H9 (cell line): ENCODE measurements around the gene P4HTM. TPM values are rescaled to one million over a fixed set of nuclear protein-coding genes. Genes with fewer than 3 reads are reported as not detected.
A peak's percentile ranks its signal among the peaks of the same experiment; 100 is the strongest.

ENCODE experiments used
- DNase-seq: peaks from one replicate; pipeline ENCODE4 v3.0.0-alpha.2; 2017
- H2AFZ ChIP-seq: one replicate; pipeline ENCODE4 v1.6.1; 2013; ENCODE audit warnings: mild to moderate bottlenecking, low read length, control low read depth, moderate library complexity
- H2AK5ac ChIP-seq: 2 replicates; pipeline ENCODE4 v1.6.1; 2013; ENCODE audit warnings: low read length, control low read depth, mixed read lengths; ENCODE audit not compliant: insufficient read length
- H2BK120ac ChIP-seq: one replicate; pipeline ENCODE4 v1.6.1; 2013; ENCODE audit warnings: low read depth, mild to moderate bottlenecking, low read length, control low read depth, inconsistent platforms; ENCODE audit not compliant: poor library complexity, severe bottlenecking
- H2BK12ac ChIP-seq: 2 replicates; pipeline ENCODE4 v1.6.1; 2013; ENCODE audit warnings: low read length, control low read depth, mixed read lengths, low read depth; ENCODE audit not compliant: insufficient read length
- H2BK15ac ChIP-seq: 2 replicates; pipeline ENCODE4 v1.6.1; 2013; ENCODE audit warnings: low read depth, low read length, control low read depth
- H2BK20ac ChIP-seq: one replicate; pipeline ENCODE4 v1.6.1; 2013; ENCODE audit warnings: low read depth, mild to moderate bottlenecking, low read length, control low read depth, inconsistent platforms; ENCODE audit not compliant: poor library complexity, severe bottlenecking
- H2BK5ac ChIP-seq: 2 replicates; pipeline ENCODE4 v1.6.1; 2013; ENCODE audit warnings: low read length, control low read depth, mixed read lengths; ENCODE audit not compliant: insufficient read length
- H3K14ac ChIP-seq: 2 replicates; pipeline ENCODE4 v1.6.1; 2013; ENCODE audit warnings: low read length, control low read depth; ENCODE audit not compliant: insufficient read depth
- H3K18ac ChIP-seq: 2 replicates; pipeline ENCODE4 v1.6.1; 2013; ENCODE audit warnings: low read depth, mild to moderate bottlenecking, mixed read lengths, low read length, control low read depth; ENCODE audit not compliant: insufficient read length
- H3K23ac ChIP-seq: 2 replicates; pipeline ENCODE4 v1.6.1; 2013; ENCODE audit warnings: low read length, control low read depth, mixed read lengths, low read depth; ENCODE audit not compliant: insufficient read length
- H3K23me2 ChIP-seq: 2 replicates; pipeline ENCODE4 v1.6.1; 2013; ENCODE audit warnings: low read depth, mild to moderate bottlenecking, mixed read lengths, low read length, control low read depth; ENCODE audit not compliant: insufficient read length, poor library complexity, severe bottlenecking
- H3K27ac ChIP-seq: 2 replicates; pipeline ENCODE4 v1.5.1; 2013; ENCODE audit warnings: low read length, control low read depth, mixed read lengths, low read depth; ENCODE audit not compliant: insufficient read length
- H3K27me3 ChIP-seq: 2 replicates; pipeline ENCODE4 v1.6.1; 2013; ENCODE audit warnings: low read length, control low read depth, inconsistent platforms; ENCODE audit not compliant: insufficient read depth
- H3K4ac ChIP-seq: 2 replicates; pipeline ENCODE4 v1.6.1; 2013; ENCODE audit warnings: low read depth, mild to moderate bottlenecking, control low read depth, inconsistent platforms, low read length, moderate library complexity
- H3K4me1 ChIP-seq: 2 replicates; pipeline ENCODE4 v1.6.1; 2013; ENCODE audit warnings: low read length, control low read depth, inconsistent platforms; ENCODE audit not compliant: insufficient read depth
- H3K4me2 ChIP-seq: 2 replicates; pipeline ENCODE4 v1.6.1; 2013; ENCODE audit warnings: low read length, control low read depth, mixed read lengths; ENCODE audit not compliant: insufficient read length, insufficient read depth
- H3K56ac ChIP-seq: 2 replicates; pipeline ENCODE4 v1.6.1; 2013; ENCODE audit warnings: low read depth, mild to moderate bottlenecking, mixed read lengths, low read length, control low read depth; ENCODE audit not compliant: insufficient read length
- H3K79me1 ChIP-seq: 2 replicates; pipeline ENCODE4 v1.6.1; 2013; ENCODE audit warnings: low read depth, mild to moderate bottlenecking, moderate library complexity, low read length, control low read depth, inconsistent platforms; ENCODE audit not compliant: insufficient read depth, poor library complexity, severe bottlenecking
- H3K79me2 ChIP-seq: 2 replicates; pipeline ENCODE4 v1.6.1; 2013; ENCODE audit warnings: low read length, control low read depth, inconsistent platforms; ENCODE audit not compliant: insufficient read depth
- H3K9ac ChIP-seq: 2 replicates; pipeline ENCODE4 v1.6.1; 2013; ENCODE audit warnings: low read length, control low read depth, mixed read lengths; ENCODE audit not compliant: insufficient read length; ENCODE audit errors: extremely low read depth
- H3K9me3 ChIP-seq: one replicate; pipeline ENCODE4 v1.6.1; 2013; ENCODE audit warnings: low read depth, low read length, inconsistent platforms; ENCODE audit not compliant: control insufficient read depth
- H3T11ph ChIP-seq: one replicate; pipeline ENCODE4 v1.6.1; 2013; ENCODE audit warnings: mild to moderate bottlenecking, low read length, control low read depth, inconsistent platforms
- H4K20me1 ChIP-seq: one replicate; pipeline ENCODE4 v1.6.1; 2013; ENCODE audit not compliant: control insufficient read depth, insufficient read length, insufficient read depth
- H4K5ac ChIP-seq: 2 replicates; pipeline ENCODE4 v1.6.1; 2013; ENCODE audit warnings: low read depth, mild to moderate bottlenecking, mixed read lengths, low read length, control low read depth; ENCODE audit not compliant: insufficient read length
- H4K8ac ChIP-seq: replicated peaks from 2 replicates; pipeline ENCODE4 v1.6.1; 2013; ENCODE audit warnings: low read length, control low read depth, mixed read lengths, low read depth; ENCODE audit not compliant: insufficient read length
- H4K91ac ChIP-seq: 2 replicates; pipeline ENCODE4 v1.6.1; 2013; ENCODE audit warnings: low read depth, mild to moderate bottlenecking, moderate library complexity, mixed read lengths, low read length, control low read depth; ENCODE audit not compliant: insufficient read length
- H3K27ac Mint-ChIP-seq, 3 experiments: 2 replicates in 2 of 3; 3 replicates in 1 of 3; pipeline ENCODE4 v1.8.0; 2020 to 2021; ENCODE audit warnings: mixed read lengths in 3 of 3, mild to moderate bottlenecking in 1 of 3, moderate library complexity in 1 of 3
- H3K27me3 Mint-ChIP-seq: 2 replicates; pipeline ENCODE4 v1.8.0; 2021; ENCODE audit warnings: low read depth, mild to moderate bottlenecking, moderate library complexity, mixed read lengths
- H3K36me3 Mint-ChIP-seq, 3 experiments: 2 replicates in 2 of 3; 3 replicates in 1 of 3; pipeline ENCODE4 v1.8.0; 2020 to 2021; ENCODE audit warnings: low read depth in 3 of 3, mixed read lengths in 3 of 3; ENCODE audit not compliant: insufficient read depth in 1 of 3
- H3K4me1 Mint-ChIP-seq, 2 experiments: 2 replicates each; pipeline ENCODE4 v1.8.0; 2020; ENCODE audit warnings: mixed read lengths in 2 of 2
- H3K4me3 Mint-ChIP-seq, 2 experiments: 2 replicates in 1 of 2; 3 replicates in 1 of 2; pipeline ENCODE4 v1.8.0; 2020 to 2021; ENCODE audit warnings: mild to moderate bottlenecking in 2 of 2, mixed read lengths in 2 of 2, moderate library complexity in 1 of 2
- H3K9me3 Mint-ChIP-seq, 2 experiments: 2 replicates in 1 of 2; 3 replicates in 1 of 2; pipeline ENCODE4 v1.8.0; 2020; ENCODE audit warnings: mild to moderate bottlenecking in 2 of 2, mixed read lengths in 2 of 2, moderate library complexity in 1 of 2
- WGBS: extraction: QIAGEN DNeasy Blood & Tissue Kit; methylation state at CpG from one replicate; pipeline ENCODE4 v1.1.7; 2013; ENCODE audit warnings: missing lambda C conversion rate, low lambda C conversion rate, mixed read lengths; ENCODE audit not compliant: insufficient read length; ENCODE audit errors: extremely low coverage; 5-methylcytosine and 5-hydroxymethylcytosine counted together
- total RNA-seq: library from RNA; stranded (reverse); gene quantifications from 2 replicates; pipeline ENCODE4 v1.2.1, GENCODE V29; 2021
- TF ChIP-seq, protein P1 (sequence below): fragments of 200-600 bp; sonication (generic); conservative IDR thresholded peaks from 3 replicates; pipeline ENCODE4 v1.8.0; 2021; ENCODE audit warnings: antibody characterized with exemption, mild to moderate bottlenecking

P4HTM gene
- total RNA-seq, 1 experiment from 2014 or later: 36.0 TPM

DNA sequence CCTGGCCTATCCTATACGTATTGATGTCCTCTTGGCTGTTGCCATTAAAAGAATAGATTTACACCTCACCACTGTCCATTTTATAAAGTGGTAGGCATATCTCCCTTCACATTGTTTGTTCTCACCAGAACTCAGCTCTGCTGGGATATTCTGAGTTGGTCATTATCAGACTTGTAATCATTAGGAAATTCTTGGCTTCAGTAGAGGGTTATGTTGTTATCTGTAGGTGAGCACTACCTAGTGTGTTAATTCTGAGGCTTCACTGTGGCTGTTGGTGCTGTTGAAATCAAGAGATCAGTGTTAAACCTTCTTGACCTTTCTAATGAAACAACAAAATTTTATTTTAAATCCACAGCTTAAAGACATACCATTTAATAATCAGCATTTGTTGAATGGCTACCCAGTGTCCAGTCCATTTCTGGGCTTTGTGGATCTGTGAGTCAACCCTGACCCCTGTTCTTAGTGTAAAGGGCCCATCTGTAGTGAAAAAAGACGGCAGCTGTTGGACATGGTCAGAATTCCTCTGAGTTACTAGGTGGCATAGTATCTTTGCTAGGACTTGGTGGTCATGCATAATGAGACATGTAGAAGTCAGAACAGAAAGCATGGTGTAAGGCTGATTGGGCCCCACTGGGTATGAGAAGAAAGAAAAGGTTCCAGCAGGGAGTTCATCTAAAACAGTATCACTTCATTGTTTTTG is 32.9 kb upstream of the P4HTM start:
- TF ChIP-seq, protein P1, sequence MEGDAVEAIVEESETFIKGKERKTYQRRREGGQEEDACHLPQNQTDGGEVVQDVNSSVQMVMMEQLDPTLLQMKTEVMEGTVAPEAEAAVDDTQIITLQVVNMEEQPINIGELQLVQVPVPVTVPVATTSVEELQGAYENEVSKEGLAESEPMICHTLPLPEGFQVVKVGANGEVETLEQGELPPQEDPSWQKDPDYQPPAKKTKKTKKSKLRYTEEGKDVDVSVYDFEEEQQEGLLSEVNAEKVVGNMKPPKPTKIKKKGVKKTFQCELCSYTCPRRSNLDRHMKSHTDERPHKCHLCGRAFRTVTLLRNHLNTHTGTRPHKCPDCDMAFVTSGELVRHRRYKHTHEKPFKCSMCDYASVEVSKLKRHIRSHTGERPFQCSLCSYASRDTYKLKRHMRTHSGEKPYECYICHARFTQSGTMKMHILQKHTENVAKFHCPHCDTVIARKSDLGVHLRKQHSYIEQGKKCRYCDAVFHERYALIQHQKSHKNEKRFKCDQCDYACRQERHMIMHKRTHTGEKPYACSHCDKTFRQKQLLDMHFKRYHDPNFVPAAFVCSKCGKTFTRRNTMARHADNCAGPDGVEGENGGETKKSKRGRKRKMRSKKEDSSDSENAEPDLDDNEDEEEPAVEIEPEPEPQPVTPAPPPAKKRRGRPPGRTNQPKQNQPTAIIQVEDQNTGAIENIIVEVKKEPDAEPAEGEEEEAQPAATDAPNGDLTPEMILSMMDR: no peak
- Histone ChIP-seq H3K23ac (no peak overlapping the region), H3K79me1 (peaks cover 2% of the 10 kb centered on the region), H3K4me2 (no peak overlapping the region), H3K79me2 (no peaks in the 10 kb centered on the region; the same call in 1 of the 2 replicates), H3K27ac (no peak overlapping the region), H2BK12ac (no peak overlapping the region), H2AK5ac (no peak overlapping the region), H4K5ac (no peak overlapping the region), H3K23me2 (no peaks in the 10 kb centered on the region), H3K56ac (no peak overlapping the region), H4K8ac (no peak overlapping the region), H3K18ac (no peak overlapping the region), H3K4me1 (no peaks in the 10 kb centered on the region), H4K20me1 (no peaks in the 10 kb centered on the region), H3K9me3 (no peaks in the 10 kb centered on the region), H3K27me3 (no peaks in the 10 kb centered on the region), H3K4ac (no peak overlapping the region), H2BK15ac (no peak overlapping the region), H2BK5ac (no peak overlapping the region), H3K14ac (no peak overlapping the region), H2AFZ (no peak overlapping the region), H3K9ac (no peak overlapping the region), H4K91ac (no peak overlapping the region), H2BK20ac (no peak overlapping the region), H3T11ph (no peak overlapping the region), H2BK120ac (no peak overlapping the region)
- Mint-ChIP-seq H3K4me1 (peaks cover 9 to 10% of the 10 kb centered on the region in 2 experiments; a peak in 3 of 4 replicates), H3K9me3 (no peaks in the 10 kb centered on the region; a peak in 1 of 5 replicates), H3K27ac (peak overlapping the region in 1 of 3 experiments; percentile 20; a peak in 1 of 7 replicates), H3K36me3 (peaks cover 10 to 36% (median 16%) of the 10 kb centered on the region in 3 experiments; a peak in 6 of 7 replicates), H3K4me3 (no peak overlapping the region), H3K27me3 (no peaks in the 10 kb centered on the region)
- no CpG with 5 or more reads among the region's 2 CpGs for WGBS
- no peak for DNase-seq
